Endothelial cell of hepatic sinusoid (primary cell): Measurements from ENCODE around the gene CASZ1.

ENCODE experiments used
- in situ Hi-C: cut with HindIII; loops from 2 replicates; pipeline ENCODE4 v1.10.0; 2017; ENCODE audit warnings: low sequenced_read_pairs

CASZ1 gene

DNA sequence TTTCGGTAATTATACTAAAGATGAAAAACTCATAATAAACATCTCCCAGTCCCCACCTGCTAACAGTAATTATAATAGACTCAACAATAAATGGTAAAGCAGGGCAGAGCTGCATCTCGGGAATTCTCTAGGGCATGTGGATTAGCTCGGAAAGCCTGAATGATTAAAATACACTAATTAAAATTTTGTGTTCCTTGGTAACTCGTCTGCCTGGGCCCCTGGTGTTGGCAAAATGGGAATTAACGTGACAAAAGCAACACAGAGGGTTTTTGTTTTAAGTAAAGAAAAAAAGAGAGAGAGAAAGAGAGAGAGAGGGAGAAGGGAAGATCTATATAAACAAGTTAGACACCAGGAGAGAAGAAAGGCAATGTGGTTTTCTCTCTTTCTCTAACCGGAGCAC lies 62.1 kb downstream of the CASZ1 start:
- in situ Hi-C loops = no loop called here

DNA sequence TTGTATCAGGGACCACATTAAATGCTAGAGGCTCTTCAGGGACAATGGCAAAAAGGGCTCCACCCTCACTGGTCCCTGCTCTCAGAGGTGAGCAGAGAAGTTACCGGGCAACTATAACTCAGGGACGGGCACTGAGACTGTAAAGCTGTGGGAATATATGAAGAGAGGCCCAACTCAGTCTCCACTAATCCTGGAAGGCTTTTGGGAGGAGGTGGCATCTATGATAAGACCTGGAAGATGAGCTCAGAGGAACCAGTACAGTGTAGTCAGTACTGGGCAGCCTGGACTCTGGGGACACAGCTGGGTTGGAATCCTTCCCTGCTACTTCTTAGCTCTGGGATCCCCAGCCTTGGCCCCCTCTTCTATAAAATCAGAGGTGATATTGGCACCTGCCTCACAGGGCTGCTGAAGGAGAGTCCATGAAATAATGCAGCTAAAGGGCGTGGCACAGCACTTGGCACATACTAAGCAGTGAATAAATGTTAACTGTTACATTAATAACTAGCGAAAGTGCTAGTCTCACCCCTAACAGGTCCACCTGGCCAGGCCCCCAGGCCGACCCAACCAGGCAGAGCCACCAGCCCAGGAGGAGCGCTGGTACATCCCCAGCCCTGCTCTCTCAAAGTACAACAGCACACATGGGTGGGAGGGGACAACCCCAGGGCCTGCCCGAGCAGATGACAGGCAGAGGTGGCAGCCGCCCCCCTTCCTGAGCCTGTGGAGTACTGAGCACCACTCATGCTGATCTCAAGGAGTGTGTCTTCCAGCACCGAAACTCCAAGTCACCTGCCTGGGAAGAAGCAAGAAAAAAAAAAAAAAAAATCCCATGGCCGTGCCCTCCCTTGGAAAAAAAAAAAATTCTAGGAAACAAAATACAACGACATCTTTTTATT lies 62.7 kb downstream of the CASZ1 start:
- in situ Hi-C loops = no loop called here

DNA sequence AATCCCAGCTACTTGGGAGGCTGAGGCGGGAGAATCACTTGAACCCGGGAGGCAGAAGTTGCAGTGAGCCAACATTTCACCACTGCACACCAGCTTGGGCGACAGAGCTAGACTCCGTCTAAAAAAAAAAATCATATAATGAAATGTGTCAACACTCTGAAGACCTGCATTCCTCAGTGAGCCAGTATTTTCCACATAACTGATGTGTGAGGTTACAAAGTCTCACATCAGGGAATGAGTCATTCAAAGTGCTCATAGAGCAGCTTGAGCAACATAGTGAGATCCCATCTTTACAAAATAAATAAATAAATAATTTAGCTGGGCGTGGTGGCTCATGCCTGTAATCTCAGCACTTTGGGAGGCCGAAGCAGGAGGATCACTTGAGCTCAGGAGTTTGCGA lies 65.5 kb downstream of the CASZ1 start:
- in situ Hi-C loops = no loop called here

DNA sequence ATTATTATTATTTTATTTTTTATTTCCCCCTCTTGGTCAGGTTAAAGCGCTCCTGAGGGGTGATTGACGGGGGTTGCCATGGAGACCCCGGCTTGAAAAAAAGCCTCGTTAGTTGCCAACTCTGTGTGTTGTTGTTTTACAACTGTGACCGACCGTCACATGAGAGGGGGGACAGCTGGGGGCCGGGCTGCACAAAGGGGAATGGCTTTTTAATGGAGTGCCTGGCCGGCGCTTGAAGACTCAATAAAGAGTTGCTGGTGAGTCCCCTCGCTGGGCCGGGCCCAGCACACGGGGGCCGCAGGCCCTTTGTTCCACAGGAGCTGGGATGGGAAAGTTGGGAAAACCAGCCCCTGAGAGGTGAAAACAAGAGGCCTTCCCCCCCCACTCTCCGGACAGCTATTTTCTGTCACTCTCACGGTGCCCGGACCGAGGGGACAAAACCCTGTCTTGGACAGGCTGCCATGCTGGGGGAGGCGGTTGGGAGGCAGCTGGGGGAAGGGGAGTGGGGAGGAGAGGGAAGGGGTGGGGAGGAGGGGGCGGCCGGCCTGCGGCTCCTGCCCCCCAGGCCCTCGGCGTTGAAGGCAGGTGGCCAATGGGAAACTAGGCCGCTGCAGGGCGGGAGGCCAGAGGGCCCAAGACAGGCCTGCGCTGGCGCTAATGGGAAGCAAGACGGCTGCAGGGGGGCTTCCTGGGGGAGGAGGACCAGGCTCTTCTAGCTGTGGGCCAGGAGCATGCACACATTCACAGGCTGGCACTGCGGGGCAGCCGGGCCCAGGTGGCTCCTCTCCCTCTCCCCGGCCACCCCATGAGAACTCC lies 67.6 kb downstream of the CASZ1 start:
- in situ Hi-C loops = no loop called here

DNA sequence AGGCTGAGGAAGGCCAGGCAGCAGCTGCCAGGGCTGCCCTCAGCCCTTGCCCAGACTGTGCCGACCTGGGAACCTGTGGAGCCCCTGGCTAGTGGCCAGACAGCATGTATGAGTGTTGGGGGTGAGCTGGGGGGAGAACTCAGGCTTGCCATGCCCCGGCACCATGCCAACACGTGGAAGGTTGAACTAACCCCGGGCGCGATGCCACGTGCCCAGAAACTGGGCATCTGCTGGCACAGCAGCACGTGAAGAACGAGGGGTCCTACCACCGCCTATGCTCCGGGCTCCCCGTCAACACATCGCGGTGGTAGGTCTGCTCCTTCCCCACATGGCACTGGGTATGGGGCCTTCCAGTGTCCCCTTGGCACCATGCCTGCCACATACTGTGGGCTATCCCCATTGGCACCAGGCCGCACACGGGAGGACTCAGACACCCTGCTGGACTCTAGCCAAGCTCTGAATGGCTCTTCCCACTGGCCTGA lies 68.7 kb downstream of the CASZ1 start:
- in situ Hi-C loops = no loop called here

DNA sequence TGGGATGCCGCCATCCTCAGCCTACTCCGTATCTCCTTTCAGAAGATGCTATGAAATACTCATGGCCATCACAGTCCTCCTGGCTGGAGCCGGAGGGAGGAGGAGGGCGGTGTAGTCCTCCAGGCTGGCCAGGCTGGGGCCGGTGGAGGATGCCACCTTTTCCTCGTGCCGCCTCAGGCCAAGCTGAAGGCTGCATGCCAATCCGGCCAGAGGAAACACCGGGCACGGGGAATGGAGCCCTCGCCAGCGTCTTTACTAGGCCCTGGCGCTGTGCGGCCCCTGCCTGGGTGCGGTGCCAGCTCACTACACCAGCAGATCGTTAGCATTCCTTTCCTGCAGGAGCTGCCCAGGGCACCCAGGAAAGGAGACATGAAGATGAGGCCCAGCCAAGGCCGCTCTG lies 70.1 kb downstream of the CASZ1 start:
- in situ Hi-C loops = no loop called here

DNA sequence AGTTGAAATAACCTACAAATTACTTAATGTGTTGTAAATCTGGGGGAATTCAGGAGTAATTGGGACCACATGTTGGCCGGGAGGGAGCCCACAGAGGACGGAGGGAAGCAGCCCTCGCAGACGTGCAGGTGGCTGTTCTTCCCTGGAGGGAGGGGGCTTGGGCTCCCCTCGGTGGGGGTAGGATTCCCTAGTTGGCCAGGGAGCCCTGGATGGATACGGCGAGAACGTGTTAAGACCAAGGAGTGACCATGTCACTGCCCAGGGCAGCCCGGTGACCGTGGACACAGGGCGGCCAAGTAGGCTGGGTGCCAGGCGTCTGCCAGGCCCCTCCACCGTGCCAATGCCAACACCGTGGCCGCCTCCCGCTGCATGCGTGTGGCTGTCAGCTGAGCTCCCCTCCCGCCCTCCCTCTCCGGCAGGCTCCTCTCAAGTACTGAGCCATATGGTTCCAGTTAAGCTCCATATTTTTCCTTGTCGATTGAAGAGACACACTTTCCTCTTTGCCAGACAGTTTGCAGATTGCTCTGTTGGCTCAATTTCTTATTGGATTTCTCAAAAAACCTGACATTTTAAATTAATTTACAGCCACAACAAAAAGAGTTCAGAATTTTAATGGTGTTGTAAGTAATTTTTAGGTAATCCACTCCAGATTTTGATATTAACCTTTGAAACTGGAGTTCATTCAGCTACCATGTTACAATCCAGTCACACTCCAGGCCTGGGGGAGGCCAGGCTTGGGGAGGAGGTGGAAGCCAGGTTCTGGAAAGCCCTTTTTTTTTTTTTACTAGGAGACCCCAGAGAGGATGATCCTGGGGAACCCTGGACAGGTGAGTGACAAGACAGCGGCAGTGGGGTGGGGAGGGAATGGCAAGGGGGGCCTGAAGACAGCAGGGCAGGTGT lies 71.2 kb downstream of the CASZ1 start:
- in situ Hi-C loops = no loop called here

DNA sequence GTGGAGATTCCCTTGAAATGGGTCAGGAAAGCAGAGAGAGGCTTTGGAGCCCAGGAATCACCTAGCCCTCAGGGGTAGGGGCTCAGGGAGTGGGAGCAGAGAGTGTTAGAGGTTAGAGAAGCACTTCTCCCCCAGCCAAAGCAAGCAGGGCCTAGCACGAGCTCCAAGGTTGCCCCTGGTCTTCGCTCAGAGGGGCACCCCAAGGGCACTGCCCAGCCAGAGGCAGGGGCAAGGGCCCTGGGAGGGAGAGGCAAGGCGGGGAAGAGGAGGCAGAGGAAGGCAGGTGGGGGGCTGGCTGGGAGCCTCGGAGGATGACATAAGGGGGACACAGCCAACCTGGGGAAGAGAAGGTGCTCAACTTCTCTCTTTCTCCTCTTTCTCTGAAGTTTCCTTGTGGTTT lies 71.9 kb downstream of the CASZ1 start:
- in situ Hi-C loops = no loop called here

DNA sequence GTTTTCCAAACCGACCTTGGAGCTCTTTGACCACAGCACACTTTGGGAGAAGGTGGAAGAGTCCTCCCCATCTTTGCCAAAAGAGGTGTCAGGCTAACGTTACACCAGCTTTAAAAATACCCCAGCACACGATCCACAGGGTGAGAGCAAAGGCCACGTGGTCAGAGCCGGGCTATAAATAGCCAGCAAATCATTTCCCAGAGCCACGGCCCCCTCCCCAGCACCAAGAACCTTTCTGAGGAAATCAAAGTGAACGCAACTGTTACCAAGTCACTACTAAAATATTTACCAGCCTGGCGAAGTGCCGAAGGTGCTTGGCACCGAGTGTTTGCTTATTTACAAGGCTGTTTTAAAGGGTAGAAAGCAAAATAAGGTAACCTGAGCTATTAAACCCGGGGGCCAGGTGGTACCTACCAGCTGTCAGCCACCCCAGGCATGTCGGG lies 72.4 kb downstream of the CASZ1 start:
- in situ Hi-C loops = no loop called here

DNA sequence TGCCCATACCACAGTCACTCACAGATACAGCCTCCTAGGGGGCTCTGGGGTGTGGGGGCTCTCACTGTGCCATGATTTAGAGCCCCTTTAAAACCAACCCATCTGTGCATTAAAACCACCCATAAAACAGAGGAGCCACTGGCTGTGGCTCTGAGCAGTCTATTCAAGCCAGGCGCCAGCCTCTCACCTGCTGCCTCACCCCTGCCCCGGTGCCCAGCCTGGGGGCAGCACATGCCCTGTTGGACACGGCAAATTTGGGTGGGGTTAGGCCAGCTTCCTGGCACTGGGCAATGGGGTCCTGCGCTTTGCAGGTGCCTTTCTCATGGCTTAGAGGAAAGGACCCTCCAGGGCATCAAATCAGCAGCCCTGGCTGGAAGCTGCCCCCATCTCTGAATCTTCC lies 73.1 kb downstream of the CASZ1 start:
- in situ Hi-C loops = no loop called here

DNA sequence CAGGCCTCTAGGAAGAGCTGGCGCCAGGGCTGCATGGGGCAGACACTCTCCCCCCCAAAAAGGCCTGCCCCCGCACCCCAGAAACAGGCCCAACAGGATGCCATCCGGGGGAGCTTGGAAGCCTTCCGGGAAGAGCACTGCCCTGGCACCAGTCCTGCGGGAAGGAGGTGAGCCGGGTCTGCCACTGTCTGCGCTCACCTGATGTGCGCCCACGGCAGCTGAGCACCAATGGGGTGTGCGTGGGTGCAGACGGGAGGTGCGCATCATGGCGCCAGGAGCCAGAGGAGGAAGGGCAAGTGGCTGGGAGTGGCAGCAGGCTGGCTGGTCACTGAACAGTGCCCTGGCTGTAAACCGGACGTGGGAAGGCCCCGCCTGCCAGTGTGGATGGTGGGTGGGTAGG lies 73.6 kb downstream of the CASZ1 start:
- in situ Hi-C loops = no loop called here

DNA sequence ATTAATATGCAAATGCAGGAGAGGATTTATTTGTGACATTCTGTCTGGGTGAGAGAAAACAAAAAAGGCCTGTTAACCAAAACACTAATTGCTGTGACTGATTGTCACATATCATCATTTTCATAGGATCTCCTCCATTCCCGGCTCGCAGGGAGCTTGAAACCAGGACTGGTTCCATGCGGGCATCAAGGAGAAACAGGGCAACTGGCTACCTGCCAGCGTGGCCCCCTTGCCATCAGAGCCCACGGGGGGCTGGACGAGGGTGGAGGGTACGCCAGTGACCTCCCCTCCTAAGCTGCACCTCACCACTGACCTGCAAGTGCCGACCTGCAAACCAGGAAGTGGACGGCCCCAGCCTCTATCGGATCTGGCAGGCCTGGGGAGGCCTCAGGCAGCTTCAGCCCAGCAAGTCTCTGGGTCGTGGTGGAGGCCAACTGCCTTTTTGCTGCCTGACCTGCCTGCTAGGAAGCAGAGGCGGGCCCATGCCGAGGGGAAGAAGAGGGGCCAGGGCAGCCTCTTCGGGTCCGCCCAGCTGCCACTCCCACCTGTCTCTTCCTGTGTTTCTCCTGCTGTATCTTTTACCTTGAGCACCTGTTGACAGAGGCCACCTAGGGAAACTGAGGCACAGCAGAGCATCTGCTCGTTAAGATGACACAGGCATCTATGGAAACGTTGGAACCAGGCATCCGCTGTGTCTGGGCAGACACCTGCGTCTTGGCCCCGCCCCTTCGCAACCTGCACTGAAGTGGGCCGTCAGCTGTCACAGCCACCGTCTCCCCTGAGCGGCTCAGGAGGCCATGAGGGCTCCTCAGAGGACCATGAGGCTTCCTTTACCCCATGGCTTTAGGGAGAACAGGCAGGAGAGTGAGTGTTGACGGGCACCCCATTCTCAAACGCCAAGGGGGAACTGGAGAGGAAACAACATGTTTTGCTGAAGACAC lies 74.8 kb downstream of the CASZ1 start:
- in situ Hi-C loops = no loop called here

DNA sequence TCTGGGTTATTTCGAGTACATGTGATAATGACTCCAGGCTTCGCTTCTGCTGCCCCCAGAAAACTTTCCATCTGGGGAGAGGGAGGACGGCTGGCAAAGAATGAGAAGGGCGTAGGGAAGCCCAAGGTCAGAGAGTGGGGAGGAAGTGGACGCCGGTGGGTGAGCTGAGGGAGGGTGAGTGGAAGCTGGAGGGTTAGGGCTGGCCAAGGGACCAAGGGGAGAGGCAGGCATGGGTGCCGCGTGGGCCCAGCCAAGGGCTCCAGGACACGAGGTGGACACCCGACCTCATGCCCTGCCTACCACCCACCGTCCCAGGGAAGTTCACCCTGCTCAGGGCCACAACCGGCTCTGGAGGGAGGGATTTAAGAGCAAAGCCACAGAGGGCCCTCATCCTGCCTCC lies 75.8 kb downstream of the CASZ1 start:
- in situ Hi-C loops = no loop called here

DNA sequence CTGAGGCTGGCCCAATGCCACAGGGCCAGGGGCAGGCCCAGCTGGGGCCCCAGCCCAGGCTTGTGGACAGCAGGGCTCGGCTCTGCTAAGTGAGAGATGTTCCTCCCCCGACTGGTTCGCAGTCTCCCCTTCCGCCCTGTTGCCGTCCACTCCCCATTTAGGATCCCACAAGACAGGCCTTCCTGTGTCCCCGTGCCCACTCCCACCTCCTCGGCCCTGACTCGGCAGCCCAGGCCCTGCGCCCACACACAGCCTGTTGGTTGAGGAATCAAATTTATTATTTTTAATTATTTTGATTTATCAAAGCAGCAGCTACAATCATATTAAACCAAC lies 78.4 kb downstream of the CASZ1 start:
- in situ Hi-C loops = no loop called here

DNA sequence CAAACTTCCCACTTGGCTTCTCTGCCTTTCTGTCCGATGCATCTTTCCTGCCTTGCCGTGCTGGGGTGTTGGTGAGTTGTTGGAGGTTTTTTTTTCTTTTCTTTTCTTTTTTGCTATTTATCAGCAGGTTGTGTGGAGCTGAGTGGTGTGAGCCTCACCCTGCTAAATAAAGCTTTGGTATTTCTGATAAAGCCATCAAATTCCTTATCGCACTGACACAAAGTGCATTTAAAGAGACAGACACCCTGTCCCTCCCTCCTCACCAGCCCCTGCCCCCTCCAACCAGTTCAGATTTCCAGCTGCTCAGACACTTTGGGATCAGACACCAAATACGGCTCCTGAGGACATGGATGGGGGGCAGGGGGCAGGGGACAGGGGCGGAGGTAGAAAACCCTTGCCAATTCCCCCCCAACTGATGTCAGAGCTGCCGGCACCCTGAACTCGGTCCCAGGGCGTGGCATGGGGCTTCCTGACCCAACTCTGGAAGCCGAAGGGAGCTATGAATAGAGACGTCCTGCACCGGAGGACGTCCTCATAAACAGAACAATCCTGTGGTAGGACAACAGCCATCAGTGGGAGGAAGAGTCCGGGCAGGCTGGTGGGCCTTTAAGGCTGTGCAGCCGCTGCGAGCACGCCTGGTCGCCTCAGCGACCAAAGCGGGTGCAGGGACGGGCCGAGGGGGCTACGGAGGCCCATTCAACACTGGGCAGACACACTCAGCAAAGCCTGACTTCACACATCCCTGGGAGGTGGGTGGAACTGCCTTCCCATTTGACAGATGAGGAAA lies 79.0 kb downstream of the CASZ1 start:
- in situ Hi-C loops = no loop called here

DNA sequence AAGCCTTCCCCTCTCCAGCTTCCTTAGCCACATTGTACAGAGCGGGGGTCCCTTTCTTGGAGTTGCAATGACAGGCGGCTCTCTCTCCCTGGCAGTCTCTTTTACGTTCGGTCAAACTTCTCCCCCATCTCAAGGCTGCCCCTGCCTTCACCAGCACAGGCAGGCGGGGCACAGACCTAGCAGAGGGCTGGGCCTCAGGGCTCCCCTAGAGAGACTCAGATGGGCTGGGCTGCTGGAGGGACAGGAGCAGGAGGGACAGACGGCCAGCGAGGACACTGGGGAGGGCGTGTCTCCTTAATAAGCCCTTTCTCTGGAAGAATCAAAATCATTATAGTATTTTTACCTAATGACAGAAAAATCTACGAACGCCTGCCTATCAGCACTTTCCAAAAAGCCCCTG lies 79.6 kb downstream of the CASZ1 start:
- in situ Hi-C loops = no loop called here

DNA sequence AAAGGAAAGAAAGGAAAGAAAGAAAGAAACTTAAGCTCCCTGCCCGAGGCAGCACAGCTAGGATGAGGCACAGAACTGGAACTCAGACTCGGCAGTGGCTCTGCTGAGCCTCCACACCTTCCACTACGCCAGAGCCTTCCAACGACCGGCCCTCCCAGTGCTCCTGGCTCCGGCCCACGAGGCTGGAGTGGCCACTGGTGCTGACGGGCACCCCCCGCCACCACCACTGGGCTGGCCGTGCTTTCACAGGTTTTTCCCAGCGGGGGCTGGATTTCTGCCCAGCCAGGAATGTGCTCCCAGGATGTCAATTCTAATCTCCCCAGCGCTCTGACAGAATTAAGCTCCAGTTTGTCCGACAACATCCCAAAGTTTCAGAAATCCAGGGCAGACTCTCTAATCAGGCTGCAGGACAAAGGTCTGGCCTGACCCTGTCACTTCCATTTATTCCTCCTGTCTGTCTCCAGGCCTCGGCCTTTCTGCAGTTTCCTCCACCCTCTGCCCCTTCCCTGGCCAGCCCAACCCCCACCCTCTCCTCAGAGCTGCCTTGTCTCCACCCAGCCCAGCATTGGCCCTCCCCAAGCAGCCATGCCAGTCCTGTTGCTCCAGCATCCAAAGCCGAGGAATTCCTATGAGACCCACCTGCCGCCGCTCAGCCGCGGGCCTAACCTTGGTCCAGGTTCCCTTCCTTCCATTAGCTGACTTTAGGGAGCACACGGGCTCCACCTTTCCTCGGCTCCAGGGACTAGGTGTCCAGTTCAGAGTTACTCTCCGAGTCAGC lies 81.9 kb downstream of the CASZ1 start:
- in situ Hi-C loops = no loop called here

DNA sequence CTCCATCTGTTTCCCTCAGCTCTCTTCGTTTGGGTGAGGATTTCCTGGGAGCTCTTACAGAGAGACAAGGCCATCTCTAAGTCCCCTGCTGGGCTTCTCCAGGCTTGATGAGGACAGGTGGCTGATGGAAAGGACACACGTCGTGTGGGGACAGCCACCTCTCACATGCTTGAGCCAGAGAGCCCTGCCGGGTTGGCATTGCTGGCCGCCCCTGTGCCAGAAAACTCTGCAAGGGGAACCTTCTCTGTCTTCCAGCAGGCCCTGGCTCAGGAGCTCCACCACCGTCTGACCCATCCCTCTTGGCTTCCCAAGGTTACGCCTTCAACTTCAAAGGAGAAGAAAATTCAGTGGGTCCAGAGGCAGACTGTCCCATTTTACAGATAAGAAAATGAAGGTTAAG lies 82.8 kb downstream of the CASZ1 start:
- in situ Hi-C loops = no loop called here
